DMS153 (cell line): ENCODE results near the gene YES1.
"Not testable (repeated sequence)": the region's sequence is repeated elsewhere in the genome, so short reads cannot be mapped to it uniquely, and the experiment has no call there.

Experiments
- DNase-seq: peaks from one replicate; lab custom pipeline; 2025; lab: John Stamatoyannopoulos, UW

The YES1 gene

DNA sequence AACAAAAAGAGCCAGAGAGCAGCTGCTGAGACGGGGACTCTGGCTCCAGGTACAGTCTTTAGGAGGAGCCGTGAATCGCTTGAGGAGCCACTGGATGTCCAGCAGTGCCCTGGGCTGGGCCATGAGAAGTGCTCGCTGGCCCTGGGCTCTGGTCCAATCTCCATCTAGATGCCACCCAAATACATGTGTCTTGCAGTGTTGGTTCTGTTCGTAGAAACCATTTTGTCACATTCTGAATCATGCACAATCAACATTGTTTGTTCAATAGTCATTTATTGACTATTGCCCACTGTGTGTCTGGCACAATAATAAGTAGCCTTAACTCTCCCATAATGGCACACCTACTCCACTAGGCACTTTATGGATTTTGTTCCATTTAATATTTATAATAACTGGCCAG lies 128.5 kb downstream of the YES1 start:
- no peak for DNase-seq

DNA sequence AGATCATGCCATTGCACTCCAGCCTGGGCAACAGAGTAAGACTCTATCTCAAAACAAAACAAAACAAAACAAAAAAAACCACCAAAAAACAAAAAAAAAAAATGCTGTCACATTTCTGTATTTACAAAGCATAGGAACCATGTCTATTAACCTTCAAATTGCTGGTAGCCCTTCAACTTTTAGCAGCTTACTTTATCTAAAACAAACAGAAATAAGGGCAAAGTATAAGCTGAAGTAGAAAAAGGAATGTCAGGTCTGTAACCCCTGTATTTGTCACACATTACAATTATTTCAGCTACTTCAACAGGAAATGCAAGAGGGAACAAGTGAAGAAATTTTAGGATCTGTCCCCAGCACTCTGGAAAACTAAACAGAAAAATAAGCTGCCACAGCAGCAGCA lies 129.2 kb downstream of the YES1 start:
- DNase-seq: no peak

DNA sequence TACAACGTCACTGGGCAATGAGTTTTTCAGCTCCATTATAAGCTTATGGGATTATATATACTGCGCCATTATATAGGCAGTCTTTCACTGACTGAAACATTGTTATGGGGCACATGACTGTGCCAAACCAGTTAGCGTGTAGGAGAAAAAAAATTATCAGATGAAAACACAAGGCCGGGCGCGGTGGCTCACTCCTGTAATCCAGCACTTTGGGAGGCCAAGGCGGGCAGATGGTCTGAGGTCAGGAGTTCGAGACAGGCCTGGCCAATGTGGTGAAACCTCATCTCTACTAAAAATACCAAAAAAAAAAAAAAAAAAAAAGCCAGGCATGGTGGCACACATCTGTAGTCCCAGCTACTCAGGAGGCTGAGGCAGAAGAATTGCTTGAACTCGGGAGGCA lies 129.6 kb downstream of the YES1 start:
- DNase-seq: not testable (repeated sequence)

DNA sequence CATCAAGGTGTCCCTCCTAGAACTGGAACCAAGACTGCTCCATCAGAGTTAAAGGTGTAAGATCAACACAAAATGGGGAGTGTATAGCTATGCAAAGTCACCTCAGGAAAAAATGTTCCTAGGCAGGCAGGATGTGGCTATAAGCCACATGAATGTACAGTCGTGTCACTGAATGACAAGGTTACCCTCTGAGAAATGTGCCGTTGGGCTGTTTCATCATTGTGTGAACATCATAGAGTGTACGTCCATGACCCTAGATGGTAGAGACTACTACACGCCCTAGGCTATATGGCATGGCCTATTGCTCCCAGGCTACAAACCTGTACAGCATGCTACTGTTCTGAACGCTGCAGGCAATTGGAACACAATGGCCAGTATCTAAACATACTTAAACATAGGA lies 130.1 kb downstream of the YES1 start:
- no peak for DNase-seq

DNA sequence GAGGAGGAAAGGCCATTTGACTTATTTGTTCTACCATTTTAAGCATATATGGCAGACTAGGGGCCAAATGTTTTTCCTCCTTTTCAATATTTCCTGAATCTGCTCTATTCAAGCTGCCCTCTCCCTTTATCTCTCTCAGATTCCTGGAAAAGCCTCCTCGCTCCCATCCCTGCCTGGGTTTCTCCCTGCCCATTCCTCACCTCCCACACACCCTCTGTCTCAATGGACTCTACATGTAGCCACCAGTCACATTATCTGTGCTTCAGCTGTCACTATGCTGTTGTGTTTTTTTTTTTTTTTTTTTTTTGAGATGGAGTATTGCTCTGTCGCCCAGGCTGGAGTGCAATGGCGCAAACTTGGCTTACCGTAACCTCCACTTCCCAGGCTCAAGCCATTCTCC lies 131.7 kb downstream of the YES1 start:
- no peak for DNase-seq

DNA sequence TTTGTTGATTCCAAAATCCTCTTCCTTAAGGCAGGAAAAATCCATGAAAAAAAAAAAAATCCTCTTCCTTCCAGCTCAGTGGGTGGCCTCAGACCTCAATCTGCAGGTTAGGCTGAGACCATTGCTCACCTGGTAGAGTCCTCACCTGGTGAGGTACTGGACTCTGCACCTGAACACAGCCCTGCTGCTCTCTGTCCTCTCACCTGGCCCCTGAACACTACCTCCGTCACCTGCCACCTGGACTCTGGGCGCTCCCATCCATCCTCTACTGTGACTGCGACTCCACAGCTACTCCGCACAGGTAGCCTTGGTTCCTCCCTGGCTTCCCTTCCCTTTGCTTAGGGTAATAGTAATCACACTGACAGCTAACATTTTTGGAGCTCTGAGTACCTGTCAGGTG lies 132.5 kb downstream of the YES1 start:
- no peak for DNase-seq

DNA sequence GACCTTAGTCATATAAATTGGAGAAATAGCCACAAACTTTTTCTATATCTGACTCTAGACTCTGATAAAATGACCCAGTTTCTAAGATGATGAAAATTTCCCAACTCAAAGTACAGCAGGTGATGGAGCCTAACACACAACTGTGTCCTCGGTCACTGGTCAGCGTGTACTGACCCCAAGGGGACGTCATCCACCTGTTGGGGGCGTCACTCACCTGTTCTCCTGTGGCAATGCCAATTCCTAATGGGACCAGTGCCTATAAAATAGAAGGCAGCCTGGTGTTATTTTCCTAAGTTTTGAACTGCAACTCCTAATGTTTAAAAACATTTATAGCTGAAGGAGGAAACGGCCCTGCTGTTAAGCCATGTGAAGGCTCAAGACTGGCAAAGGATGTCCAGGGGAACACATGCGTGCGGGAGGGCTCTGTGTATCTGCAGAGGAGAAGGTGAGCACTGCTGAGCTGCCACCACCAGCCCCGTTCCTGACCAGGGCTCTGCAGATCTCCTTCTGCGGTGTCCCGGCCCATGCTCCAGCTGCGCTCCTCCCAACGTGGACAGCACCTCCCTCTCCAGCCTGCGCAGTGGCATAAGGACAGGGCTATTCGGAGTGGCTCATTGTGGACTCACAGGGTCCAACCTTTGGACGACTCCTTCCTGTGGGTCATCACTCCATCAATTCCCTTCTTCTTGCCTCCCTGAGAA lies 133.4 kb downstream of the YES1 start:
- no peak for DNase-seq

DNA sequence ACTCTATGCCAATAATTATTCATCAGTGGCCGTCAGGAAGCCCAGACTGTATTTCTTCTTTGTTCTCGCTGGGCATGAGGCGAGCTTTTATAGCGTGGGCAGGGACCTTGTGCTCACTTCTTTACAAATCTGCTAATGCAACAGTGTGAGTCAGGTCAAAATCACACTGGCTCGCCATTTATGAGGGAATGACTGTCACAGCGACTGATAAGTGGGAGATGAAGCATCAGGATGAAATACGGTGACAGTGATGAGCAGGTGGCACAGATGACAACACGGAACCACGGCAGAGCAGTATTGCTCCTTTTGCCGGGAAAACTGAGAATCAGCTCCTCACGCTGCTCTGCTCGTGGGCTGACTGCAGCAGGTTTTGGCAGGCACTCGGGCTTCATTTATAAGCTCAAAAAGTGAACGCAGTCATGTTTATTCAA lies 134.1 kb downstream of the YES1 start:
- no peak for DNase-seq

DNA sequence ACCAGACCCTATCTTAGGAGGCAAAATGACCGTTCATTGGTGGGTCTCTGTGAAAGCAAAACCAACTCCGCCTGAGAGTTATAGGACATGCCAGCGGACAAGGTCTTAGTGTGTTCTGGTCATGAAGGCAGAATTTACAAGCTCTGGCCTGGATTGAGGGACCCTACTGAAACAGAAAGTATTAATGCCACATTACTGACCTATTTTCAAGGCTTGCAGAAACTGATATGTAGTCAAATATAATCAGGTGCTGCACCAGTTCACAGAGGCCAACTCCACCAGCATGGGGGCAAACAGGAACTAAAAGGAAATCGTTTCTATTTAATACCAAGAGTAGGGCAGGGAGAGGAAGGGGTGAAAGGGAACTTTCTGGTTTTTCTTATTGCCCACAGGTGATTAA lies 134.9 kb downstream of the YES1 start:
- no peak for DNase-seq

DNA sequence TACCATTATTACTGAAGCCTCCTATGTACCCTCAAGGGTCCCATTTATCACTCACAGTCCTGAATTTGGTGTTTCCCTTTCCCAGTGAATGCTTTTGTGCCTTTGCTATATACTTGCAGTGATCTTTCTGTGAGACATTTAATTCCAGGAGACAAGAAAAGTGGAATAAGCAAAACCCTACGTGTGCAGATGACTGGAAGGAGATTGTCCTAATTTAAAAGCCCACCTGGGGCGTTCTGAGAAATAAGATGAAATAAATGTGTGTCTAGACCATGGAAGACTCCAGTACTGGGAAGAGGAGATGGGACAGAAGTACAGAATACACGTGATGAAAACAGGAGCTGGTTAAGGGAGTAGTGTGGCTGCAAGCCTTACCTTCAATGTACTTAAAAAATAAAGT lies 135.3 kb downstream of the YES1 start:
- no peak for DNase-seq

DNA sequence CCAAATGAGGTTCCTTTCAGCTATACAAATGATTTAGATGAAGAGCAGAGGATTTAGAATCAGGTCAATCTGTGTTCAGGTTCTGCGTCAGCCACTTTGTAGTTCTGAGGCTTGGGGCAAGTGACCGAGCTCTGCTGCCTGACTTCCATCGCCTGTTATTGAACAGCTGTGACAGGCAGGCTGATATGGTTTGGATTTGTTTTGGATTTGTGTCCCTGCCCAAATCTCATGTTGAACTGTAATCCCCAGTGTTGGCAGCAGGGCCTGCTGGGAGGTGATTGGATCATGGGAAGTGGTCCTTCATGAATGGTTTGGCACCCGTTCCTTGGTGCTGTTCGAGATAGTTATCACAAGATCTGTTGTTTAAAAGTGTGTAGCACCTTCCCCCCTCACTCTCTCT lies 136.0 kb downstream of the YES1 start:
- DNase-seq: no peak

DNA sequence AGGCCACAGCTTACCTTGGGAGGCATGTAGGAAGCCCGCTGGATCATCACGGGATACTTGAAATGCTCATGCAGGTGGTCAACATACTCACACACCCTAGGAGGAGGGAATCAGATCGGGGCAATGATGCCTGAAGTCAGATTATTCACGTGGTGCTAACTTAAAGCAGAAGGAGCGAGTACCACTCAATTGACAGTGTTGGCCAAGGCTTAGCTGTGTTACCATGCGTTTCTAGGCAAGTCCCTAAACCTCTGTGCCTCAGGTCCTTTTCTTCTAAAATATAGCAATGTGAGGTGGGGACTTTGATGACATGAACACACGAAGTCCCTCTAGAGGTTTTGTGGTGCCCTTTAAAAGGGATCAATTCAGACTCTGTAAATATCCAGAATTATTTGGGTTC lies 136.7 kb downstream of the YES1 start:
- DNase-seq: no peak

DNA sequence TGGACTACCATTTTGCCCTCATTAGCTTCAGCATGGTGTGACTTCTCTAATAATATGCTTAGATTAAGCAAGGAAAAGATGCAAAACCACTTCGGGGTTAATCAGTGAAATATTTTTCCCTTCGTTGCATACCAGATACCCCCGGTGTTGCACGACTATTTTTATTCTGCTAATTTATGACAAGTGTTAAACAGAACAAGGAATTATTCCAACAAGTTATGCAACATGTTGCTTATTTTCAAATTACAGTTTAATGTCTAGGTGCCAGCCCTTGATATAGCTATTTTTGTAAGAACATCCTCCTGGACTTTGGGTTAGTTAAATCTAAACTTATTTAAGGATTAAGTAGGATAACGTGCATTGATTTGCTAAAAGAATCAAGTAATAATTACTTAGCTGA lies 138.3 kb downstream of the YES1 start:
- DNase-seq: no peak

DNA sequence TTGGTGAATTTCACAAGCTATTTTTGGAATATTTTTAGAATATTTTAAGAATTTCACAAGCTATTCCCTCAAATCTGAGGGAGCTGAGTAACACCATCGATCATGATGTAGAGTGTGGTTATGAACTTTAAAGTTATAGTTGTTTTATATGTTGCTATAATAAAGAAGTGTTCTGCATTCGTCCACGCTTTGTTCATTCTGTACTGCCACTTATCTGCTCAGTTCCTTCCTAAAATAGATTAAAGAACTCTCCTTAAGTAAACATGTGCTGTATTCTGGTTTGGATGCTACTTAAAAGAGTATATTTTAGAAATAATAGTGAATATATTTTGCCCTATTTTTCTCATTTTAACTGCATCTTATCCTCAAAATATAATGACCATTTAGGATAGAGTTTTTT lies 138.7 kb downstream of the YES1 start:
- DNase-seq: no peak
